C4-2B (cell line): ENCODE measurements around the gene AGBL1.
A peak's percentile ranks its signal among the peaks of the same experiment; 100 is the strongest.

Source experiments
- H3K27ac ChIP-seq: fragments of 450-650 bp; 2 replicates; pipeline ENCODE4 v1.5.1; 2017
- CTCF ChIP-seq: fragments of 450-650 bp; conservative IDR thresholded peaks from 2 replicates; pipeline ENCODE4 v1.5.1; 2017; ENCODE audit warnings: mild to moderate bottlenecking
- ZFX ChIP-seq: fragments of 450-650 bp; IDR thresholded peaks from 2 replicates; pipeline ENCODE4 v1.6.1; 2017

Gene AGBL1

GRCh38 chr15:86664581-86664980 lies 584.9 kb downstream of the AGBL1 start:
- TF ChIP-seq ZFX (no peak), CTCF (no peak)
- H3K27ac ChIP-seq: no peak overlapping the region

DNA sequence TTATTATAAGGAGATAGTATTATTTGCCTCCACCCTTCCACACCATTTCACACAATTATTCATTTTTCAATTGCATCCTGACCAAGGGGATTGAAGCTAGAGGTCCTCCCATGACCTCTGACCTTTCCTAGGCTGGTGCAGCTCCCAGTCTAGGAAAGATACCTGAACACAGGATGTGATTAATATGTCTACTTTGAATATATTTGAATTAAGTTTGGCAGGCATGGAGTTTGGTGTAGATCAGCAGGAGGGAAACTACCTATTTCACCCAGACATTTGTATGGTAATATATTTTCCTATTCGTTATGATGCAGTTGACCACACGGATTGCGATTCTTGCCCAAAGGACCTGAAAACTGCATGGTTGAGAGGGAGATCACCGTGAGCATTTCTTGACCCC lies 596.3 kb downstream of the AGBL1 start:
- TF ChIP-seq ZFX (no peak), CTCF (no peak)
- no peak overlapping the region for H3K27ac ChIP-seq

DNA sequence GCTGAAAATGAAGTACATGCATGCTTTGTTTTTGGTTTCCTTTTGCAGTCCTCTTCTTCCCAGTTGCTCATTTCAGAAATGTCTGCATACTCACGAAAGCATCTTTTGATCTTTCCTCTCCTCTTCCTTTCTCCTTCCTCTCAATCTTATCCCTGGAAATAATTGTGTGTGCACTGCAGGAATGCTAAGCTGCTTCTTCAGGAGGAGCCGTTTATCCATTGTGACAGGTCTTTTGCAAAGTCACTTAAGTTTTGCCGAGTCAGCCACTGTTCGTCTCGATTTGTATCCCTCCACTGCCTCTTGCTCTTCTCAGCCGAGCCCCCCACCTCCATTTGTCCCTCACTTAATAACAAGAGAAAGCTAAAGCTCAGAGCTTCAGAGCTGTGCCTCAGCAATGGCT lies 597.6 kb downstream of the AGBL1 start:
- no peak overlapping the region for H3K27ac ChIP-seq
- no peak for TF ChIP-seq ZFX
- no peak for TF ChIP-seq CTCF

DNA sequence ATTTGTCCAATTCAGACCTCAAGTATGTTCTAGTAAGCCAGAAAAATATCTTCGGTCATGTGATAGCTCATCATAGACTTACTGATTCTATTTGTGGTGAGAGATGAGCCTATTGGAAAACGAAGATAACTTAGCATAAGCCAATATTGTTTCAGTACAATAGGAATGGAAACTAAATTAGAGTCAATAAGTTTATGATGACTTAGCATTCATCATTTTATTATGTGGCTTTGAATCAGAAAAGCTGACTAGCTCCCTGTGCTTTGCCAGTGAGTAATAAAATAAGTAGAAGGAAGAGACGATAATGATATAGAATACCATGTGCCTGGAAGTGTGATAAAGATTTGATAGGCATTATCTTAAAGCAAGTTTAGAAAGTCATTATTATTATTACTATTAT lies 605.6 kb downstream of the AGBL1 start:
- TF ChIP-seq ZFX: no peak
- no peak for TF ChIP-seq CTCF
- no peak overlapping the region for H3K27ac ChIP-seq

DNA sequence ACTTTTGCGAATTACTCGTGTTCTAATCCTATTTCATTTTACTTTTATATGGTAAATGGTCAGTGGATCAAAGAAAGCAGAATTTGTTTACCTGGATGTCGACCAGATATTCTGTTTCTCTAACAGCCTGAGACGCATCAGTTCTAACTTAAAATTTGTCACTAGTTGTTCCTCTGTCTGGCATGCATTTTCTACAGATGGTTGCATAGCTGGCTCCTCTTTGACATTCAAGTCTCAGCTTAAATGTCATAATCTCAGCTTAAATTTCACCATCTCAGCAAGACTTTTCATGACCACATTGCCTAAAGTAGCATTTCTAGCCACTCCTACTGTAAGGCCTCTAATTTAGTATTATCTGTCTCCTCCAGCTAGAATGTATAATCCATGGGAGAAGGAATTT lies 609.3 kb downstream of the AGBL1 start:
- TF ChIP-seq ZFX: no peak
- no peak for TF ChIP-seq CTCF
- no peak overlapping the region for H3K27ac ChIP-seq

GRCh38 chr15:86690566-86690965 lies 610.9 kb downstream of the AGBL1 start:
- H3K27ac ChIP-seq: no peak overlapping the region
- no peak for TF ChIP-seq ZFX
- no peak for TF ChIP-seq CTCF

DNA sequence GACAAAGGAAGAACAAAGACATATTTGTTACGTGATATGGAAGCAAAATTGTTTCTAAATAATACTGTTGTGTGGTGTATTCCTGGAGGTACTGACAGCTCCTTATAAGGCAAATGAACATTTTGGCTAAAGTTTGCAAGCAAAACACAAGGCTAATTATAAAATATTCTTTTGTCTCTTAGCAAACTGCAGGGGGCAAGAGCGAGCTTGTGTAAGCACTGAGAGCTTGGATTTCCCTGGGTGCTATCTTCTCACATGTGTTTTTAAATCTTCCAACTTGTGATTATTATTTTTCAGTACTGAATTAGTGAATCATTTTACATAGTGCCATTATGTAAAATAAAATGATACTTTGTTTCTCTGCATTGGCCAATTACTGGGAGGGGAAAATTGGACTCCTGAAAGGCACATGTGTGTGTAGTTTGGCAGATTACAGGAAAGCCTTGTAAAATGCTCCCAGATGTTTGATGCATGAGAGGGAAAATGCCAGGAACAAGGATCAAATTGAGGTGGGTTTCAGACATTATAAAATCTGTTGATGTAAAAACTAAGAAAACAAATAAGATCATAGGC lies 611.5 kb downstream of the AGBL1 start:
- TF ChIP-seq CTCF (peak; percentile 44), ZFX (no peak)

More for the DNA sequence above, 611.5 kb downstream of the AGBL1 start:
- no peak overlapping the region for H3K27ac ChIP-seq
